Activated naive CD4-positive, alpha-beta T cell treated with anti-CD3 and anti-CD28 coated beads, Interleukin-2, amount 10 ng/mL, durations not matched to agents 7 days and 5 days (primary cell): ENCODE results near the gene TMOD3.

Experiments used
- CTCF ChIA-PET: fragments of 350-600 bp; sonication (Branson Sonifier 250); formaldehyde crosslinking; loops from one replicate; lab custom pipeline; 2021; ENCODE audit warnings: antibody characterized with exemption; lab: Charles Lee
- DNase-seq: peaks from one replicate; pipeline ENCODE4 v3.0.0-alpha.2; 2020
- H3K27ac Mint-ChIP-seq: one replicate; pipeline ENCODE4 v1.8.0; 2021; ENCODE audit warnings: mild to moderate bottlenecking, moderate library complexity, mixed read lengths
- H3K27me3 Mint-ChIP-seq: one replicate; pipeline ENCODE4 v1.8.0; 2021; ENCODE audit warnings: mild to moderate bottlenecking, mixed read lengths
- H3K36me3 Mint-ChIP-seq: one replicate; pipeline ENCODE4 v1.8.0; 2021; ENCODE audit warnings: mixed read lengths
- H3K4me1 Mint-ChIP-seq: one replicate; pipeline ENCODE4 v1.8.0; 2021; ENCODE audit warnings: mixed read lengths
- H3K4me3 Mint-ChIP-seq: one replicate; pipeline ENCODE4 v1.8.0; 2021; ENCODE audit warnings: mild to moderate bottlenecking, moderate library complexity, mixed read lengths
- H3K9me3 Mint-ChIP-seq: one replicate; pipeline ENCODE4 v1.8.0; 2021; ENCODE audit warnings: mixed read lengths

TMOD3 gene

DNA sequence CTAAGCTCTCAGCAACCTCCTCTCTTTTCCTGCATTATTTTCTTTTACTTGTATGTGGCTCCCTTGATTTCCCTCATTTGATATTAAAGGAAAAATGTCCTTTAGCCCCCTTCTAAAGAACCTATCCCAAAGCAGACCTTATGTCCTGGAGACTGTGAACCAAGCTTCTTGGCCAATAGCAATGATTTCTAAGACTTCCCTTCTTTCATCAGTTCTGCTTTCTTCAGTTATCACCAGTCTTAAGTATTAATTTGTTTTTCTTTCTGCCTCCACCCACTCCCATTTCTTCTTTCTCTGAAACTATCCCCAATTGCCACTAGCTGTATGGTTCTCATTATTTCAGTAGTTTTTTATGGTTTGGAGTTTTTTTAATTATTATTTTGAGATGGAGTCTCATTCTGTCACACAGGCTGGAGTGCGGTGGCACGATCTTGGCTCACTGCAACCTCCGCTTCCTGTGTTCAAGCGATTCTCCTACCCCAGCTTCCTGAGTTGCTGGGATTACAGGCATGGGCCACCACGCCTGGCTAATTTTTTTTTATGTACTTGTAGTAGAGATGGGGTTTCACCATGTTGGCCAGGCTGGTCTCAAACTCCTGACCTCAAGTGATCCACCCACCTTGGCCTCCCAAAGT is 12.1 kb downstream of the TMOD3 start:
- no peaks in the 10 kb centered on the region for H3K27me3 Mint-ChIP-seq
- no peak overlapping the region for H3K27ac Mint-ChIP-seq
- no peaks in the 10 kb centered on the region for H3K9me3 Mint-ChIP-seq
- H3K4me1 Mint-ChIP-seq: peaks cover 64% of the 10 kb centered on the region
- H3K4me3 Mint-ChIP-seq: no peak overlapping the region
- CTCF ChIA-PET: interaction anchor here (1.2 to 1.5 kb wide), 2 partner anchors 11 to 18 kb away, joined by 3 read pairs; no protein-coding TSS in a partner anchor
- no peak for DNase-seq
- H3K36me3 Mint-ChIP-seq: peaks cover 10% of the 10 kb centered on the region

- no peak for DNase-seq
- Mint-ChIP-seq H3K4me3 (no peak overlapping the region), H3K27me3 (no peaks in the 10 kb centered on the region), H3K36me3 (peaks cover 10% of the 10 kb centered on the region), H3K4me1 (peaks cover 65% of the 10 kb centered on the region), H3K27ac (no peak overlapping the region), H3K9me3 (no peaks in the 10 kb centered on the region)
- CTCF ChIA-PET: no interaction called here
Measured at GRCh38 chr15:51842265-51842664, 12.8 kb downstream of the TMOD3 start.

- no peaks in the 10 kb centered on the region for H3K27me3 Mint-ChIP-seq
- H3K4me3 Mint-ChIP-seq: no peak overlapping the region
- peaks cover 60% of the 10 kb centered on the region for H3K4me1 Mint-ChIP-seq
- DNase-seq: no peak
- no peak overlapping the region for H3K27ac Mint-ChIP-seq
- CTCF ChIA-PET: interaction anchor here (0.7 to 1.1 kb wide), 3 partner anchors 16 to 231 kb away, joined by 3 read pairs; no protein-coding TSS in a partner anchor
- H3K9me3 Mint-ChIP-seq: no peaks in the 10 kb centered on the region
- H3K36me3 Mint-ChIP-seq: peaks cover 7% of the 10 kb centered on the region
Measured at GRCh38 chr15:51842852-51843737, 13.6 kb downstream of the TMOD3 start.

GRCh38 chr15:51844747-51845426 is 15.4 kb downstream of the TMOD3 start:
- Mint-ChIP-seq H3K9me3 (no peaks in the 10 kb centered on the region), H3K36me3 (peaks cover 8% of the 10 kb centered on the region), H3K27me3 (no peaks in the 10 kb centered on the region), H3K27ac (no peak overlapping the region), H3K4me1 (peaks cover 56% of the 10 kb centered on the region), H3K4me3 (no peak overlapping the region)
- CTCF ChIA-PET: no interaction called here
- no peak for DNase-seq

- no peak overlapping the region for H3K4me3 Mint-ChIP-seq
Measured at GRCh38 chr15:51846066-51846462, 16.6 kb downstream of the TMOD3 start.

DNA sequence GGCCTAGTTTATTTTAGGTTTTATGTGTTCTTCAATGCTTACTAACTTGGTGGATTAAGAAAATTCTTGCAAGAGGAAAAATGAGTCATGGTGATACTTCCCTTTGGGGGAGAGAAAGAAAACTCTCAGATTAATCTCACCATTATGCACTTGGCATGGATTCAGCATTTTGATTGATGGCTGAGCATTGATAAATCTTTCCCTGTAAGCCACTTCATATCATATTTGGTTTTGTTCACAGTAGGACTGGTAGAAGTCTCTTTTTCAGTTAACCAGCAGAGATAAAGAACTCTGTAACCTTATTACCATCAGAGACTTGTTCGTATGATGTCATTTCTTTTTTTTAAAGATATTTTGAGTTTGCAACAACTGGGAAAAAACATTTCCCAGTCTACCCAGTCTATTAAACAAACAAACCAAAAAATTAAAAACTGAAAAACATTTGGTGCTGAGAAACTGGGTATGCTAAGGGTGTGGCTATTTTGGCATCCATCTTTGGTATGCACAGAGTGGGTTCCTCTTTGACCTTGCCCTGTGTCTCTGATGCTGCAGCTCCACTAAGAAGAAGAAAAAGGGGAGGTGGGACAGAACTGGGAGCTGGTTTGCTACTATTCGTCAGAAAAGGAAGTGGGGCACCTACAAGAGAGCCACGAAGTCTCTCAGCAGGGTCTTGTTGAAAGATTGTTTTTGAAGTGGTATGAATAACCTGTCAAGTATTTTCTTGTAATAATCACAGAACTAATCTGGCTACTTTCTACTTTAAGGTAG is 17.2 kb downstream of the TMOD3 start:
- CTCF ChIA-PET: no interaction called here
- Mint-ChIP-seq H3K36me3 (peaks cover 14% of the 10 kb centered on the region), H3K27me3 (no peaks in the 10 kb centered on the region), H3K4me3 (no peak overlapping the region), H3K27ac (peak overlapping the region; percentile 72), H3K9me3 (no peaks in the 10 kb centered on the region), H3K4me1 (peaks cover 52% of the 10 kb centered on the region)
- DNase-seq: no peak

More at GRCh38 chr15:51846066-51846462, 16.6 kb downstream of the TMOD3 start:
- H3K27me3 Mint-ChIP-seq: no peaks in the 10 kb centered on the region
- CTCF ChIA-PET: interaction anchor here (0.6 kb wide), 1 partner anchor 185 kb away, joined by 3 read pairs; no protein-coding TSS in a partner anchor
- H3K27ac Mint-ChIP-seq: no peak overlapping the region
- peaks cover 57% of the 10 kb centered on the region for H3K4me1 Mint-ChIP-seq
- no peak for DNase-seq
- no peaks in the 10 kb centered on the region for H3K9me3 Mint-ChIP-seq
- peaks cover 14% of the 10 kb centered on the region for H3K36me3 Mint-ChIP-seq

DNA sequence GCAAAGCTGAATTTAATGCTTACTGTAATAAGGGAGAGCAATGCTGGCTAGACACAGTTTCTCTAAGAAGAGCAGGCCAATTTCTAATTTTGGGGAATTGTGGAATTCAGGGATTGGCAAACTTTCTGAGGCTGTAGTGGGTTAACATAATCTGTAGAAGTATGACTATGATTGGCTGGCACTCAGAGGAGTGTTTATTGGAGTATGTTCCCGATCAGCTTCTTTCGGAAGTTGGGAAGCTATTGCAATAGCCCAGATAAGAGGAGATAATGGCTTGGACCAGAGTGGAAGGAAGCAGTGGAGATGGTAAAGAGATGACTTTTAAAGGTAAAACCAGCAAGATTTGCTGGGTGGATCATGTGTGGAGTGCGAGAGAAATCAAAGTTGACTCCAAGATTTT is 19.4 kb downstream of the TMOD3 start:
- no peaks in the 10 kb centered on the region for H3K9me3 Mint-ChIP-seq
- H3K4me3 Mint-ChIP-seq: no peak overlapping the region
- H3K27ac Mint-ChIP-seq: no peak overlapping the region
- no peak for DNase-seq
- peaks cover 10% of the 10 kb centered on the region for H3K36me3 Mint-ChIP-seq
- H3K27me3 Mint-ChIP-seq: no peaks in the 10 kb centered on the region
- peaks cover 39% of the 10 kb centered on the region for H3K4me1 Mint-ChIP-seq
- CTCF ChIA-PET: no interaction called here

DNA sequence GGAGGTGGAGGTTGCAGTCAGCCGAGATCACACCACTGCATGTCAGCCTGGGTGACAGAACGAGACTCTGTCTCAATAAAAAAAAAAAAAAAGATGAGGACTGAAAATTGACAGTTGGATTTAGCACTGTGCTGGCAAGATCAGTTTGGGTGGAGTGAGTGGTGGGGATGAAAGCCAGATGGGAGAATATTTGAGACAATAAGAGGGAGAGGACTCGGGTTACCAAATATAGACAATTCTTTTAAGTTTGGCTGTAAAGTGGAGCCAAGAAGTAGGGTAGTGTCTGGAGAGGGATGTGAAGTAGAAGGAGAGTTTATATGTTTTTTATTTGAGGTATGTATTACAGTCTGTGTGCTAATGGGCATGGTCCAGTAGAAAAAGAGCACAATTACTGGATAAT is 20.4 kb downstream of the TMOD3 start:
- H3K4me3 Mint-ChIP-seq: no peak overlapping the region
- CTCF ChIA-PET: no interaction called here
- no peaks in the 10 kb centered on the region for H3K9me3 Mint-ChIP-seq
- H3K27me3 Mint-ChIP-seq: no peaks in the 10 kb centered on the region
- peaks cover 37% of the 10 kb centered on the region for H3K4me1 Mint-ChIP-seq
- H3K27ac Mint-ChIP-seq: no peak overlapping the region
- no peak for DNase-seq
- H3K36me3 Mint-ChIP-seq: peaks cover 10% of the 10 kb centered on the region

- H3K4me1 Mint-ChIP-seq: peaks cover 11% of the 10 kb centered on the region
- no peaks in the 10 kb centered on the region for H3K9me3 Mint-ChIP-seq
- no peak overlapping the region for H3K27ac Mint-ChIP-seq
- H3K36me3 Mint-ChIP-seq: peaks cover 13% of the 10 kb centered on the region
- no peak for DNase-seq
- CTCF ChIA-PET: no interaction called here
- H3K4me3 Mint-ChIP-seq: no peak overlapping the region
- no peaks in the 10 kb centered on the region for H3K27me3 Mint-ChIP-seq
Measured at GRCh38 chr15:51853998-51854397, 24.5 kb downstream of the TMOD3 start.

GRCh38 chr15:51855612-51856011 is 26.2 kb downstream of the TMOD3 start:
- Mint-ChIP-seq H3K27ac (no peak overlapping the region), H3K4me3 (no peak overlapping the region), H3K4me1 (peaks cover 9% of the 10 kb centered on the region), H3K9me3 (no peaks in the 10 kb centered on the region), H3K27me3 (no peaks in the 10 kb centered on the region), H3K36me3 (peaks cover 19% of the 10 kb centered on the region)
- DNase-seq: no peak
- CTCF ChIA-PET: no interaction called here

GRCh38 chr15:51856714-51857380 is 27.4 kb downstream of the TMOD3 start:
- Mint-ChIP-seq H3K9me3 (no peaks in the 10 kb centered on the region), H3K27me3 (no peaks in the 10 kb centered on the region), H3K27ac (no peak overlapping the region), H3K36me3 (peaks cover 22% of the 10 kb centered on the region), H3K4me1 (peaks cover 16% of the 10 kb centered on the region), H3K4me3 (no peak overlapping the region)
- CTCF ChIA-PET: no interaction called here
- DNase-seq: no peak

DNA sequence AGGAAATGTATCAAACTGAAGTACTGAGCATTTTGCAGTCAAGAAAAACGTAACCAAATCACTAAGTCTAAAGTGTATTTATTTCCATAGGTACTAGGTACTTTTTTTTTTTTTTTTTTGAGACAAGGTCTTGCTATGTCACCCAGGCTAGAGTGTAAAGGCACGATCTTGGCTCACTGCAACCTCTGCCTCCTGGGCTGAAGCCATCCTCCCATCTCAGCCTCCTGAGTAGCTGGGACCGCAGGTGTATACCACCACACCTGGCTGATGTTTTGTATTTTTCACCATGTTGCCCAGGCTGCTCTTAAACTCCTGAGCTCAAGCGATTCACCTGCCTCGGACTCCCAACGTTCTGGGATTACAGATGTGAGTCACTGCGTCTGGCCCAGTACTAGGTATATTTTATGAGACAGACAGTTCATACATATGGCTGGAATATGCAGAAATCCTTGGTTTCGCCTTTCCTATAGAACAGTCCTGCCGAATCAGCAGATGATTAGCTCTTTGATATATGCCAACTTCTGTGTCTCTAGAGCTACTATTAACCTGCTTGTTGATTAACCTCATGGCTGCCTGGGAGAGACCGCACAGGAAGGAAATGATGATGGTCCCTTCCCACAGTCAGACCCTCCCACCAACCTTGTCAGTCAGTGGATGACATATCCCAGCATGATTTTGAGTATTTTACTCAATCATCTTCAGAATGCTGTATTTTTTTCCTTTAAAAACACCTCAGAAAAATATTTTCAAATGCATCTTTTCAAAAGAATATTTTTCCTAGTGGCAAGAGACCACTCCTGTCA is 32.3 kb downstream of the TMOD3 start:
- H3K27me3 Mint-ChIP-seq: no peaks in the 10 kb centered on the region
- peak overlapping the region; percentile 54 for H3K4me3 Mint-ChIP-seq
- H3K27ac Mint-ChIP-seq: peak overlapping the region; percentile 83
- DNase-seq: peak; percentile 74
- no peaks in the 10 kb centered on the region for H3K9me3 Mint-ChIP-seq
- CTCF ChIA-PET: no interaction called here
- peaks cover 42% of the 10 kb centered on the region for H3K4me1 Mint-ChIP-seq
- H3K36me3 Mint-ChIP-seq: peaks cover 47% of the 10 kb centered on the region

DNA sequence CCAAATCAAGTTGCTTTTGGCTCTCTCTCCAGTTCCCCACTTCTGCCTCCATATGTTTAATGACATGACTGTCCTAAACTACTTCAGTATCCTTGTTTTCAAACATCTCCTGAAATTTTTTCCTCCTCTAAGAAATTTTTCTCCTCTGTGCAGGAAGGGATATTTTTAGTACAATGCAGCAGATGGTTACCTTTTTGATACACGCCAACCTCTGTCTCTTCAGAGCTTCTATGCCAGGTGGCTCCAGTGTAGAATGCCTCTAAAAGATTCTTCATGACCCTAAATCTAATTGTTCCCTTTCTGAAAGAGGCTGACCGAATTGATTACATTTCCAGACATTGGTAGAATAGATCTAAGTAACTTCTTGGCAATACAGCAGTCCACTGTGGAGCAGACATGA is 33.7 kb downstream of the TMOD3 start:
- H3K4me3 Mint-ChIP-seq: no peak overlapping the region

More for the DNA sequence above, 33.7 kb downstream of the TMOD3 start:
- CTCF ChIA-PET: interaction anchor here (1.3 kb wide), 1 partner anchor 25 kb away, joined by 3 read pairs; no protein-coding TSS in a partner anchor
- Mint-ChIP-seq H3K36me3 (peaks cover 51% of the 10 kb centered on the region), H3K27ac (no peak overlapping the region), H3K27me3 (no peaks in the 10 kb centered on the region), H3K4me1 (peaks cover 42% of the 10 kb centered on the region), H3K9me3 (no peaks in the 10 kb centered on the region)
- no peak for DNase-seq
